ENCODE results near the gene HDAC1.

- TF ChIP-seq CTCF (conservative IDR thresholded peaks at IDR 0.05; ENCODE audit: low read length) = no peak
- TF ChIP-seq EZH2phosphoT487 (IDR thresholded peaks at IDR 0.05; ENCODE audit: borderline replicate concordance) = no peak
Measured at GRCh38 chr1:32247452-32247851, 44.4 kb upstream of the HDAC1 start.
